GM23338 (cell line): ENCODE data around the gene PPP1R37. TPM values are rescaled to one million over a fixed set of nuclear protein-coding genes. Genes with fewer than 3 reads are reported as not detected.

Experiments
- ATAC-seq: fragments of 200-7000 bp; cut with Tn5 transposase; 3 replicates; pipeline ENCODE4 v1.9.1; 2020
- DNase-seq: peaks from one replicate; pipeline ENCODE4 v3.0.0-alpha.2; 2015; ENCODE audit warnings: low spot score
- H2AFZ ChIP-seq: fragments of 200-600 bp; sonication (generic); 2 replicates; pipeline ENCODE4 v1.8.0; 2016; ENCODE audit warnings: antibody characterized with exemption, mild to moderate bottlenecking, moderate library complexity
- H3F3A ChIP-seq: fragments of 200-600 bp; sonication (generic); replicated peaks from 2 replicates; pipeline ENCODE4 v1.8.0; 2017; ENCODE audit warnings: antibody characterized with exemption, mixed run types, low read depth
- H3K27ac ChIP-seq: fragments of 200-600 bp; sonication (generic); 2 replicates; pipeline ENCODE4 v1.6.1; 2016; ENCODE audit warnings: low read depth
- H3K27me3 ChIP-seq: fragments of 200-600 bp; sonication (generic); 2 replicates; pipeline ENCODE4 v1.8.0; 2016; ENCODE audit warnings: mild to moderate bottlenecking, mixed run types, moderate library complexity; ENCODE audit not compliant: insufficient read depth
- H3K36me3 ChIP-seq: fragments of 200-600 bp; sonication (generic); 2 replicates; pipeline ENCODE4 v1.8.0; 2016; ENCODE audit warnings: mild to moderate bottlenecking; ENCODE audit not compliant: insufficient read depth
- H3K4me1 ChIP-seq: fragments of 200-600 bp; sonication (generic); 2 replicates; pipeline ENCODE4 v1.8.0; 2016; ENCODE audit warnings: mild to moderate bottlenecking, moderate library complexity; ENCODE audit not compliant: insufficient read depth
- H3K4me2 ChIP-seq: fragments of 200-600 bp; sonication (generic); 2 replicates; pipeline ENCODE4 v1.7.1; 2017; ENCODE audit warnings: mixed run types
- H3K4me3 ChIP-seq: fragments of 200-600 bp; sonication (generic); 2 replicates; pipeline ENCODE4 v1.6.1; 2016; ENCODE audit warnings: mixed run types
- H3K79me2 ChIP-seq: fragments of 200-600 bp; sonication (generic); replicated peaks from 2 replicates; pipeline ENCODE4 v1.8.0; 2017; ENCODE audit warnings: mild to moderate bottlenecking; ENCODE audit not compliant: insufficient read depth
- H3K9me2 ChIP-seq: fragments of 200-600 bp; sonication (generic); 2 replicates; pipeline ENCODE4 v1.8.0; 2017; ENCODE audit not compliant: insufficient read depth
- H4K20me1 ChIP-seq: fragments of 200-600 bp; sonication (generic); replicated peaks from 2 replicates; pipeline ENCODE4 v1.8.0; 2017; ENCODE audit warnings: mild to moderate bottlenecking; ENCODE audit not compliant: insufficient read depth
- H3K27ac Mint-ChIP-seq: 2 replicates; pipeline ENCODE4 v1.8.0; 2020; ENCODE audit warnings: inconsistent platforms, mild to moderate bottlenecking, moderate library complexity, mixed read lengths
- H3K27me3 Mint-ChIP-seq: 3 replicates; pipeline ENCODE4 v1.8.0; 2022; ENCODE audit warnings: low read depth, mild to moderate bottlenecking, moderate library complexity, mixed read lengths, inconsistent platforms; ENCODE audit not compliant: insufficient read depth, poor library complexity
- H3K36me3 Mint-ChIP-seq: 3 replicates; pipeline ENCODE4 v1.8.0; 2021; ENCODE audit warnings: low read depth, mild to moderate bottlenecking, inconsistent platforms, moderate library complexity, mixed read lengths
- H3K4me1 Mint-ChIP-seq: 3 replicates; pipeline ENCODE4 v1.8.0; 2020; ENCODE audit warnings: mild to moderate bottlenecking, inconsistent platforms, mixed read lengths
- H3K4me3 Mint-ChIP-seq: 3 replicates; pipeline ENCODE4 v1.8.0; 2021; ENCODE audit warnings: moderate library complexity, mild to moderate bottlenecking, inconsistent platforms, mixed read lengths
- H3K9me3 Mint-ChIP-seq: 3 replicates; pipeline ENCODE4 v1.8.0; 2020; ENCODE audit warnings: moderate library complexity, mild to moderate bottlenecking, inconsistent platforms, mixed read lengths
- CREB1 ChIP-seq: fragments of 250-450 bp; sonication (Bioruptor Pico); IDR thresholded peaks from 2 replicates; pipeline ENCODE4 v1.5.0; 2020; ENCODE audit warnings: low read depth, mild to moderate bottlenecking, moderate library complexity
- CTCF ChIP-seq, 2 experiments: fragments of 200-600 bp in 1 of 2; sonication (generic) in 1 of 2; conservative IDR thresholded peaks; 2 replicates each; pipeline versions ENCODE4 v1.5.1 to v1.6.1; 2016 to 2017; ENCODE audit warnings: antibody characterized with exemption in 2 of 2, low read depth in 2 of 2, mild to moderate bottlenecking in 2 of 2, moderate library complexity in 1 of 2
- ETS1 ChIP-seq: IDR thresholded peaks from 2 replicates; pipeline ENCODE4 v1.6.1; 2016; ENCODE audit warnings: antibody characterized with exemption
- EZH2 ChIP-seq: fragments of 200-600 bp; sonication (generic); IDR thresholded peaks from one replicate; pipeline ENCODE4 v1.8.0; 2017; ENCODE audit warnings: antibody characterized with exemption, mild to moderate bottlenecking, low read depth; ENCODE audit not compliant: unreplicated experiment
- JUNB ChIP-seq: IDR thresholded peaks from one replicate; pipeline ENCODE4 v1.6.1; 2016; ENCODE audit warnings: antibody characterized with exemption; ENCODE audit not compliant: unreplicated experiment
- NANOG ChIP-seq: IDR thresholded peaks from 2 replicates; pipeline ENCODE4 v1.6.1; 2016; ENCODE audit warnings: antibody characterized with exemption, borderline replicate concordance
- POLR2AphosphoS5 ChIP-seq: IDR thresholded peaks from 2 replicates; pipeline ENCODE4 v1.6.1; 2016; ENCODE audit warnings: antibody characterized with exemption, low read depth
- STAT1 ChIP-seq: IDR thresholded peaks from one replicate; pipeline ENCODE4 v1.6.1; 2016; ENCODE audit warnings: antibody characterized with exemption; ENCODE audit not compliant: unreplicated experiment
- ZNF114 ChIP-seq: fragments of 250-450 bp; sonication (Bioruptor Pico); IDR thresholded peaks from 2 replicates; pipeline ENCODE4 v1.5.0; 2020; ENCODE audit warnings: mild to moderate bottlenecking, moderate library complexity
- ZNF331 ChIP-seq: fragments of 250-450 bp; sonication (Bioruptor Pico); IDR thresholded peaks from 2 replicates; pipeline ENCODE4 v1.5.0; 2020; ENCODE audit warnings: low read depth, mild to moderate bottlenecking, moderate library complexity
- polyA plus RNA-seq: library from polyadenylated mRNA; unstranded; fragments of >200 nt; fragmentation: Nextera tagmentation; extraction: Ambion mirVana; gene quantifications from 2 replicates; pipeline ENCODE4 v1.2.1, GENCODE V29; 2016
- total RNA-seq: library from RNA; depleted of rRNA; stranded (reverse); fragments of >200 nt; shearing (Covaris generic); gene quantifications from 2 replicates; pipeline ENCODE4 v1.2.3, GENCODE V29; 2014
- TF ChIP-seq, protein P1 (sequence below): fragments of 250-450 bp; sonication (Bioruptor Pico); IDR thresholded peaks from 2 replicates; pipeline ENCODE4 v1.5.0; 2020; ENCODE audit warnings: mild to moderate bottlenecking, moderate library complexity

Gene PPP1R37
- total and polyA plus RNA-seq, 2 experiments from 2014 or later = 6.9 to 47.2 TPM

- TF ChIP-seq CTCF (conservative IDR thresholded peaks at IDR 0.05; ENCODE audit: low read depth in 2 of 2) (no peak), CREB1 (CRISPR knock-in tag) (no peak), ZNF114 (CRISPR knock-in tag) (no peak), EZH2 (no peak)
These were observed 65.7 kb downstream of the PPP1R37 start (continued) for GRCh38 chr19:45158503-45159209.

DNA sequence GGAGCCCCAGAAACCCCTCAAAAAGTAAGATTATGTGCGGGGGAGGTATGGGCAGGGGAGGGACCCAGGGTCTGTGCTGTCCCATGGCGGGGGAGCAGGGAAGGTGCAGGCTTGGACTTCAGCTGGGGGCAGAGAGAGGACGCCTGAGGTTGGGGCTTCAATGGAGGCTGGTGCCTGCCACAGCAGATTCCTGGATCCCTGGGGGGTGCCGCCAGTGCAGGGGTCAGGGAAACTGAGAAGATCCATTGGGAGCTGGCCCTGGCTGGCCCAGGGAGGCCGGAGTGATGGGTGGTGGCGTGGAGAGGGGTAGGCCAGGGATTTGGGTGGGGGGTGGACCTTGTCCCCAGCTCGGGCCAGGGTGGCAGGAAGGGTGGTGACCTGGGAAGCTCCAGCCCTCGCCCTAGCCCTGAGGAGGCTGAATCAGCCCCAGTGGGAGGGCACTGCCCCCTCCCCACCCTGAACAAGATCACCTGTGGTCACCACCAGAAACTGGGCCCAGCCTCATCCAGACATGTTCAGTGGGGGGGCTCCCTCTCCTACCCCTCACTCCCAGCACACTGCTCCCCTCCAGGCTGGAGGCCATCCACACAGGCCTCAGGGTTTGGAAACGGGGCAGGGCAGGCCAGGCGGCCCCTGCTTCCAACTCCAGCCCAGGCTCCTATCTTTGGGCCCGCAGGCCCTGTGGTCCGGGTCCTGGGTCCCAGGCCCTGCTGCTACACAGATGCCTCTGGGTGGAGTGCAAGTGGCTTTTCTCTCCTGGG is 66.4 kb downstream of the PPP1R37 start:
- no peak for DNase-seq
- Histone ChIP-seq H3F3A (no peaks in the 10 kb centered on the region), H4K20me1 (no peaks in the 10 kb centered on the region; the same call in 1 of the 2 replicates), H3K79me2 (no peaks in the 10 kb centered on the region), H3K27ac (no peak overlapping the region), H3K4me3 (no peak overlapping the region), H3K4me2 (no peak overlapping the region), H3K4me1 (no peaks in the 10 kb centered on the region; the same call in 1 of the 2 replicates), H2AFZ (no peak overlapping the region), H3K36me3 (no peaks in the 10 kb centered on the region), H3K9me2 (no peaks in the 10 kb centered on the region), H3K27me3 (peaks cover 11% of the 10 kb centered on the region)
- Mint-ChIP-seq H3K36me3 (no peaks in the 10 kb centered on the region; the same call in 2 of the 3 replicates), H3K9me3 (no peaks in the 10 kb centered on the region; the same call in 2 of the 3 replicates), H3K4me3 (no peak overlapping the region), H3K27me3 (peaks cover 26% of the 10 kb centered on the region), H3K27ac (no peak overlapping the region), H3K4me1 (peaks cover 20% of the 10 kb centered on the region)
- ATAC-seq = no peak
- TF ChIP-seq STAT1 (no peak), CREB1 (CRISPR knock-in tag) (no peak), JUNB (no peak), ETS1 (no peak), ZNF331 (no peak), ZNF114 (CRISPR knock-in tag) (no peak), EZH2 (no peak), POLR2AphosphoS5 (no peak), NANOG (no peak)
- TF ChIP-seq, protein P1, sequence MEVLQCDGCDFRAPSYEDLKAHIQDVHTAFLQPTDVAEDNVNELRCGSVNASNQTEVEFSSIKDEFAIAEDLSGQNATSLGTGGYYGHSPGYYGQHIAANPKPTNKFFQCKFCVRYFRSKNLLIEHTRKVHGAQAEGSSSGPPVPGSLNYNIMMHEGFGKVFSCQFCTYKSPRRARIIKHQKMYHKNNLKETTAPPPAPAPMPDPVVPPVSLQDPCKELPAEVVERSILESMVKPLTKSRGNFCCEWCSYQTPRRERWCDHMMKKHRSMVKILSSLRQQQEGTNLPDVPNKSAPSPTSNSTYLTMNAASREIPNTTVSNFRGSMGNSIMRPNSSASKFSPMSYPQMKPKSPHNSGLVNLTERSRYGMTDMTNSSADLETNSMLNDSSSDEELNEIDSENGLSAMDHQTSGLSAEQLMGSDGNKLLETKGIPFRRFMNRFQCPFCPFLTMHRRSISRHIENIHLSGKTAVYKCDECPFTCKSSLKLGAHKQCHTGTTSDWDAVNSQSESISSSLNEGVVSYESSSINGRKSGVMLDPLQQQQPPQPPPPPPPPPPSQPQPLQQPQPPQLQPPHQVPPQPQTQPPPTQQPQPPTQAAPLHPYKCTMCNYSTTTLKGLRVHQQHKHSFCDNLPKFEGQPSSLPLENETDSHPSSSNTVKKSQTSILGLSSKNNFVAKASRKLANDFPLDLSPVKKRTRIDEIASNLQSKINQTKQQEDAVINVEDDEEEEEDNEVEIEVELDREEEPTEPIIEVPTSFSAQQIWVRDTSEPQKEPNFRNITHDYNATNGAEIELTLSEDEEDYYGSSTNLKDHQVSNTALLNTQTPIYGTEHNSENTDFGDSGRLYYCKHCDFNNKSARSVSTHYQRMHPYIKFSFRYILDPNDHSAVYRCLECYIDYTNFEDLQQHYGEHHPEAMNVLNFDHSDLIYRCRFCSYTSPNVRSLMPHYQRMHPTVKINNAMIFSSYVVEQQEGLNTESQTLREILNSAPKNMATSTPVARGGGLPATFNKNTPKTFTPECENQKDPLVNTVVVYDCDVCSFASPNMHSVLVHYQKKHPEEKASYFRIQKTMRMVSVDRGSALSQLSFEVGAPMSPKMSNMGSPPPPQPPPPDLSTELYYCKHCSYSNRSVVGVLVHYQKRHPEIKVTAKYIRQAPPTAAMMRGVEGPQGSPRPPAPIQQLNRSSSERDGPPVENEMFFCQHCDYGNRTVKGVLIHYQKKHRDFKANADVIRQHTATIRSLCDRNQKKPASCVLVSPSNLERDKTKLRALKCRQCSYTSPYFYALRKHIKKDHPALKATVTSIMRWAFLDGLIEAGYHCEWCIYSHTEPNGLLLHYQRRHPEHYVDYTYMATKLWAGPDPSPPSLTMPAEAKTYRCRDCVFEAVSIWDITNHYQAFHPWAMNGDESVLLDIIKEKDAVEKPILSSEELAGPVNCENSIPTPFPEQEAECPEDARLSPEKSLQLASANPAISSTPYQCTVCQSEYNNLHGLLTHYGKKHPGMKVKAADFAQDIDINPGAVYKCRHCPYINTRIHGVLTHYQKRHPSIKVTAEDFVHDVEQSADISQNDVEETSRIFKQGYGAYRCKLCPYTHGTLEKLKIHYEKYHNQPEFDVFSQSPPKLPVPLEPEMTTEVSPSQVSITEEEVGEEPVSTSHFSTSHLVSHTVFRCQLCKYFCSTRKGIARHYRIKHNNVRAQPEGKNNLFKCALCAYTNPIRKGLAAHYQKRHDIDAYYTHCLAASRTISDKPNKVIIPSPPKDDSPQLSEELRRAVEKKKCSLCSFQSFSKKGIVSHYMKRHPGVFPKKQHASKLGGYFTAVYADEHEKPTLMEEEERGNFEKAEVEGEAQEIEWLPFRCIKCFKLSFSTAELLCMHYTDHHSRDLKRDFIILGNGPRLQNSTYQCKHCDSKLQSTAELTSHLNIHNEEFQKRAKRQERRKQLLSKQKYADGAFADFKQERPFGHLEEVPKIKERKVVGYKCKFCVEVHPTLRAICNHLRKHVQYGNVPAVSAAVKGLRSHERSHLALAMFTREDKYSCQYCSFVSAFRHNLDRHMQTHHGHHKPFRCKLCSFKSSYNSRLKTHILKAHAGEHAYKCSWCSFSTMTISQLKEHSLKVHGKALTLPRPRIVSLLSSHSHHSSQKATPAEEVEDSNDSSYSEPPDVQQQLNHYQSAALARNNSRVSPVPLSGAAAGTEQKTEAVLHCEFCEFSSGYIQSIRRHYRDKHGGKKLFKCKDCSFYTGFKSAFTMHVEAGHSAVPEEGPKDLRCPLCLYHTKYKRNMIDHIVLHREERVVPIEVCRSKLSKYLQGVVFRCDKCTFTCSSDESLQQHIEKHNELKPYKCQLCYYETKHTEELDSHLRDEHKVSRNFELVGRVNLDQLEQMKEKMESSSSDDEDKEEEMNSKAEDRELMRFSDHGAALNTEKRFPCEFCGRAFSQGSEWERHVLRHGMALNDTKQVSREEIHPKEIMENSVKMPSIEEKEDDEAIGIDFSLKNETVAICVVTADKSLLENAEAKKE = no peak
